IMR-90 (cell line): ENCODE results near the gene PIK3C3. TPM values are rescaled to one million over a fixed set of nuclear protein-coding genes. Genes with fewer than 3 reads are reported as not detected.

Experiments
- ATAC-seq: fragments of 200-7000 bp; cut with Tn5 transposase; 2 replicates; pipeline ENCODE4 v1.9.1; 2020; ENCODE audit warnings: low read depth, mild to moderate bottlenecking, moderate library complexity
- BruUV-seq: library from RNA; stranded (reverse); fragments of 400-500 nt; replicated peaks from 2 replicates; lab custom pipeline; 2021; lab: Mats Ljungman, UMichigan
- CTCF ChIA-PET: fragments of 300-600 bp; formaldehyde crosslinking; extraction: SDS; loops from one replicate; lab custom pipeline; 2021; ENCODE audit warnings: antibody characterized with exemption; lab: Yijun Ruan, JAX
- POLR2A ChIA-PET: fragments of 300-600 bp; sonication (Branson Sonifier 250); formaldehyde crosslinking; loops from one replicate; lab custom pipeline; 2022; ENCODE audit warnings: antibody characterized with exemption; ENCODE audit not compliant: unreplicated experiment; lab: Charles Lee
- DNase-seq: peaks from one replicate; pipeline ENCODE4 v3.0.0; 2013
- H2AFZ ChIP-seq: replicated peaks from 2 replicates; pipeline ENCODE3; 2013; ENCODE audit warnings: low read length, mild to moderate bottlenecking; ENCODE audit not compliant: poor library complexity
- H2AK5ac ChIP-seq: 2 replicates; pipeline ENCODE4 v1.6.1; 2013; ENCODE audit warnings: low read depth, low read length, inconsistent platforms
- H2AK9ac ChIP-seq: replicated peaks from 2 replicates; pipeline ENCODE3; 2013; ENCODE audit warnings: mild to moderate bottlenecking, low read depth, low read length, moderate library complexity; ENCODE audit not compliant: poor library complexity
- H2BK120ac ChIP-seq: 2 replicates; pipeline ENCODE4 v1.6.1; 2013; ENCODE audit warnings: low read depth, low read length, inconsistent platforms
- H2BK15ac ChIP-seq: 3 replicates; pipeline ENCODE4 v1.6.1; 2013; ENCODE audit warnings: low read depth, low read length, inconsistent platforms
- H2BK20ac ChIP-seq: 2 replicates; pipeline ENCODE4 v1.6.1; 2013; ENCODE audit warnings: low read depth, mild to moderate bottlenecking, inconsistent platforms, low read length, moderate library complexity
- H2BK5ac ChIP-seq: 2 replicates; pipeline ENCODE4 v1.6.1; 2013; ENCODE audit warnings: mild to moderate bottlenecking, low read depth, low read length, inconsistent platforms; ENCODE audit not compliant: poor library complexity, severe bottlenecking
- H3K14ac ChIP-seq: replicated peaks from 2 replicates; pipeline ENCODE4 v1.6.1; 2013; ENCODE audit warnings: low read depth, low read length, inconsistent platforms
- H3K18ac ChIP-seq: 2 replicates; pipeline ENCODE4 v1.6.1; 2013; ENCODE audit warnings: low read depth, low read length, control low read depth
- H3K23ac ChIP-seq: 2 replicates; pipeline ENCODE4 v1.6.1; 2013; ENCODE audit warnings: low read depth, low read length, inconsistent platforms
- H3K27ac ChIP-seq: 2 replicates; pipeline ENCODE4 v1.5.1; 2013; ENCODE audit warnings: mild to moderate bottlenecking, control low read depth, low read length; ENCODE audit not compliant: insufficient read depth
- H3K27me3 ChIP-seq: 2 replicates; pipeline ENCODE4 v1.6.1; 2013; ENCODE audit warnings: low read length; ENCODE audit not compliant: control insufficient read depth, insufficient read depth
- H3K36me3 ChIP-seq: 2 replicates; pipeline ENCODE4 v1.6.1; 2013; ENCODE audit warnings: low read length, mixed read lengths; ENCODE audit not compliant: control insufficient read depth, insufficient read depth
- H3K4ac ChIP-seq: 2 replicates; pipeline ENCODE4 v1.6.1; 2013; ENCODE audit warnings: low read depth, low read length, inconsistent platforms
- H3K4me1 ChIP-seq: 2 replicates; pipeline ENCODE4 v1.6.1; 2013; ENCODE audit warnings: low read length, mixed read lengths; ENCODE audit not compliant: control insufficient read depth, insufficient read depth
- H3K4me2 ChIP-seq: 2 replicates; pipeline ENCODE4 v1.6.1; 2013; ENCODE audit warnings: low read depth, mild to moderate bottlenecking, control low read depth, low read length, moderate library complexity
- H3K4me3 ChIP-seq: 2 replicates; pipeline ENCODE4 v1.5.1; 2013; ENCODE audit warnings: low read depth, mild to moderate bottlenecking, control low read depth, low read length, moderate library complexity; ENCODE audit not compliant: insufficient read depth
- H3K56ac ChIP-seq: 2 replicates; pipeline ENCODE4 v1.6.1; 2013; ENCODE audit warnings: low read length, inconsistent platforms; ENCODE audit not compliant: insufficient read depth; ENCODE audit errors: extremely low read depth
- H3K79me1 ChIP-seq, 2 experiments: 2 replicates each; pipeline ENCODE4 v1.6.1; 2013; ENCODE audit warnings: low read length in 2 of 2, inconsistent platforms in 1 of 2, low read depth in 1 of 2
- H3K9ac ChIP-seq: 2 replicates; pipeline ENCODE4 v1.6.1; 2013; ENCODE audit warnings: low read depth, low read length, control low read depth
- H3K9me1 ChIP-seq: 2 replicates; pipeline ENCODE4 v1.6.1; 2013; ENCODE audit warnings: low read length, inconsistent platforms; ENCODE audit not compliant: insufficient read depth
- H3K9me3 ChIP-seq: 2 replicates; pipeline ENCODE4 v1.6.1; 2013; ENCODE audit warnings: low read length; ENCODE audit not compliant: control insufficient read depth, insufficient read depth
- H4K20me1 ChIP-seq: 2 replicates; pipeline ENCODE4 v1.6.1; 2013; ENCODE audit warnings: low read length, inconsistent platforms; ENCODE audit not compliant: insufficient read depth
- H4K5ac ChIP-seq: 2 replicates; pipeline ENCODE4 v1.6.1; 2013; ENCODE audit warnings: mild to moderate bottlenecking, low read depth, low read length, control low read depth
- H4K8ac ChIP-seq, 2 experiments: 2 replicates each; pipeline ENCODE4 v1.6.1; 2013; ENCODE audit warnings: low read depth in 2 of 2, low read length in 2 of 2, control low read depth in 1 of 2, inconsistent platforms in 1 of 2
- H4K91ac ChIP-seq: 2 replicates; pipeline ENCODE4 v1.6.1; 2013; ENCODE audit warnings: low read depth, low read length, inconsistent platforms; ENCODE audit not compliant: insufficient read depth
- MXI1 ChIP-seq: IDR thresholded peaks from 2 replicates; pipeline ENCODE4 v1.6.1; 2012; ENCODE audit warnings: low read depth, mild to moderate bottlenecking, low read length, moderate library complexity, borderline replicate concordance
- WGBS, 2 experiments: methylation state at CpG; one replicate each; pipeline versions ENCODE4 v1.1.5 to v1.1.7; 2013; ENCODE audit warnings: missing lambda C conversion rate in 2 of 2; ENCODE audit not compliant: insufficient read length in 1 of 2; ENCODE audit errors: extremely low coverage in 2 of 2; 5-methylcytosine and 5-hydroxymethylcytosine counted together
- dilution Hi-C: fragments of 300-500 bp; cut with HindIII; formaldehyde crosslinking; loops from one replicate; pipeline ENCODE4 v1.14.3; 2018; ENCODE audit warnings: low sequenced_read_pairs; ENCODE audit not compliant: unreplicated experiment
- in situ Hi-C: fragments of 300-500 bp; cut with MboI; formaldehyde crosslinking; loops from 3 replicates; pipeline ENCODE4 v1.14.3; 2019; ENCODE audit warnings: low sequenced_read_pairs, inconsistent platforms, mixed read lengths
- intact Hi-C: fragments of 100-400 bp; cut with micrococcal nuclease; formaldehyde crosslinking; loops from 2 replicates; pipeline ENCODE4 v1.10.0; 2022
- polyA plus RNA-seq, 3 experiments: library from polyadenylated mRNA; depleted of rRNA; stranded (reverse); fragments of >200 nt; gene quantifications; 2 replicates each; pipeline ENCODE4 v1.2.3, GENCODE V29; 2012; ENCODE audit warnings: low replicate concordance in 1 of 3
- total RNA-seq: library from RNA; depleted of rRNA; stranded (reverse); fragments of >200 nt; gene quantifications from 2 replicates; pipeline ENCODE4 v1.2.3, GENCODE V29; 2012

The PIK3C3 gene
- total and polyA plus RNA-seq, 2 of the 4 experiments (the other 2 are of a cell fraction), result 41.2 to 57.2 TPM

DNA sequence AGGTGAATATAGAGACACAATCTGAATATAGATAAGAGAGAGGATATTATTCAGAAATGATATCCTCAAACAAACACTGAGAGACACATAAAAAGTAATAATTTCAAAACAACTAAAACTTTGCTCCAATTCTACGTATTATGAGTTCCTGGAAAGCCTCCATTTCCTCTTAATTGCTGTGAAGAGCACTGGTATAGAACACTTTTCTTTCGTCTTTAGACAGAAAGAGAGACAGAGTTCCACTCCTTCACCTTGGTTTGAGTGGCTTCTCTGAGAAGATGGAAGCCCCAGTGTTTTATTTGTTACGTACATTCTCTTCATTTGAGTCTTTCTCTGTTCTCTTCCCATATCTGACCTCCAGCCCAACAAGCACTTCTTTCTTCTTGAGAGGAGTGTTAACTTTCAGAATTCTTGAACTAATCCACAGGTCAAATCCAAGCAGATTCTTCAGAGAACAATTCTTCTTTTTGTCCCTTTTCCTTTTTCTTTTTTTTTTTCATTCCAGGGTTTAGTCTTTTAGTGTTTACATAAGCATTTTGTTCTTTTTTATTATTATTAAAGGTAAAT lies 6.4 kb upstream of the PIK3C3 start:
- in situ Hi-C loops, result no loop called here
- no peak overlapping the region for H3K27ac ChIP-seq

More for the DNA sequence above, 6.4 kb upstream of the PIK3C3 start:
- no peaks in the 10 kb centered on the region for H3K9me3 ChIP-seq
- no peaks in the 10 kb centered on the region; the same call in 1 of the 2 replicates for H3K4me1 ChIP-seq
- POLR2A ChIA-PET, result no interaction called here
- no peak for DNase-seq
- CTCF ChIA-PET, result no interaction called here
- no peak overlapping the region for H2AK5ac ChIP-seq
- no peak overlapping the region for H2AK9ac ChIP-seq
- H3K4me3 ChIP-seq, result no peak overlapping the region
- H3K9ac ChIP-seq, result no peak overlapping the region
- H4K91ac ChIP-seq, result no peak overlapping the region
- H4K20me1 ChIP-seq, result no peaks in the 10 kb centered on the region
- TF ChIP-seq MXI1, result no peak
- no peak overlapping the region for H2BK20ac ChIP-seq
- no peaks in the 10 kb centered on the region for H3K79me1 ChIP-seq
- no peak overlapping the region for H2BK120ac ChIP-seq
- no CpG with 5 or more reads among the region's 3 CpGs for WGBS, 2 experiments
- no peak overlapping the region for H4K5ac ChIP-seq
- no peak overlapping the region for H4K8ac ChIP-seq
- no peak overlapping the region for H2BK5ac ChIP-seq
- no peak overlapping the region for H3K4me2 ChIP-seq
- H2AFZ ChIP-seq, result no peak overlapping the region
- no peak overlapping the region for H3K4ac ChIP-seq
- H3K36me3 ChIP-seq, result no peaks in the 10 kb centered on the region
- no TSS peak for BruUV-seq
- no peaks in the 10 kb centered on the region for H3K9me1 ChIP-seq
- H3K18ac ChIP-seq, result no peak overlapping the region; the same call in 1 of the 2 replicates
- no peak overlapping the region for H3K56ac ChIP-seq
- dilution Hi-C loops (no loop called here), intact Hi-C loops (no loop called here)
- no peak overlapping the region for H2BK15ac ChIP-seq
- no peaks in the 10 kb centered on the region for H3K27me3 ChIP-seq
- no peak overlapping the region for H3K14ac ChIP-seq
- no peak for ATAC-seq
- no peak overlapping the region for H3K23ac ChIP-seq
